ENCODE data around the gene PNLIPRP2.

GRCh38 chr10:116636976-116637375, 16.2 kb downstream of the PNLIPRP2 start:
- no peak for TF ChIP-seq POLR2A (IDR thresholded peaks at IDR 0.05; ENCODE audit: control extremely low read depth in 1 of 2, low read depth in 2 of 2, low read length in 2 of 2)
- TF ChIP-seq CTCF (IDR thresholded peaks at IDR 0.05; ENCODE audit: control extremely low read depth in 1 of 3, insufficient read depth in 1 of 3, low read depth in 1 of 3, low read length in 3 of 3) = no peak
- TF ChIP-seq CHD1 (IDR thresholded peaks at IDR 0.05; ENCODE audit: low read depth, low read length) = no peak
- TF ChIP-seq RFX5 (IDR thresholded peaks at IDR 0.05; ENCODE audit: borderline replicate concordance, low read depth, low read length) = no peak
- no peak for TF ChIP-seq SIRT6 (IDR thresholded peaks at IDR 0.05; ENCODE audit: low read length)
- TF ChIP-seq HDAC2 (IDR thresholded peaks at IDR 0.05; ENCODE audit: borderline replicate concordance in 1 of 2, low read depth in 2 of 2, low read length in 2 of 2) = no peak
- no peak for TF ChIP-seq MAX (IDR thresholded peaks at IDR 0.05)
- TF ChIP-seq EP300 (IDR thresholded peaks at IDR 0.05; ENCODE audit: borderline replicate concordance in 1 of 2, low read depth in 2 of 2, low read length in 2 of 2) = no peak
- TF ChIP-seq RAD21 (IDR thresholded peaks at IDR 0.05 in 1 of 2, conservative IDR thresholded peaks at IDR 0.05 in 1 of 2; ENCODE audit: low read depth in 2 of 2, low read length in 2 of 2) = no peak
- TF ChIP-seq TAF1 (IDR thresholded peaks at IDR 0.05; ENCODE audit: low read depth, low read length) = no peak
- no peak for TF ChIP-seq TBP (IDR thresholded peaks at IDR 0.05; ENCODE audit: low read depth, low read length)
- TF ChIP-seq CREB1 (IDR thresholded peaks at IDR 0.05) = no peak
- TF ChIP-seq SP2 (IDR thresholded peaks at IDR 0.05; ENCODE audit: low read length) = no peak
